A549 (cell line): ENCODE measurements around the gene SKAP1. TPM values are rescaled to one million over a fixed set of nuclear protein-coding genes. Genes with fewer than 3 reads are reported as not detected.

Experiments used
- ATAC-seq, 2 experiments: fragments of 200-7000 bp in 1 of 2; fragments of >200 bp in 1 of 2; cut with Nextera tagmentation in 1 of 2; cut with Tn5 transposase in 1 of 2; 3 replicates each; pipeline versions ENCODE4 v1.8.0 to v1.9.1; 2018 to 2020; ENCODE audit warnings: mild to moderate bottlenecking in 1 of 2, moderate library complexity in 1 of 2
- CTCF ChIA-PET: fragments of 300-600 bp; sonication (Branson Sonifier 250); formaldehyde crosslinking; extraction: SDS; loops from one replicate; lab custom pipeline; 2021; ENCODE audit warnings: antibody characterized with exemption, inconsistent platforms; lab: Yijun Ruan, JAX
- POLR2A ChIA-PET: fragments of 350-600 bp; formaldehyde crosslinking; extraction: SDS; loops from one replicate; lab custom pipeline; 2021; ENCODE audit warnings: antibody characterized with exemption, inconsistent platforms; lab: Yijun Ruan, JAX
- DNase-seq, 2 experiments: peaks; one replicate each; pipeline versions ENCODE4 v3.0.0 to v3.0.0-alpha.2; 2011 to 2016; ENCODE audit warnings: low read depth in 1 of 2, low spot score in 1 of 2
- FAIRE-seq: peaks from 2 replicates; lab custom pipeline; 2011; peaks lifted over from hg19 to GRCh38; lab: Jason Lieb, UNC
- H3K27ac ChIP-seq, 2 experiments: fragments of >200 bp; sonication (Bioruptor Twin); formaldehyde crosslinking; 3 replicates each; pipeline ENCODE4 v1.5.1; 2016 to 2017
- H3K4me1 ChIP-seq: fragments of >200 bp; sonication (Bioruptor Twin); formaldehyde crosslinking; 3 replicates; pipeline ENCODE4 v1.6.1; 2016
- H3K4me2 ChIP-seq: fragments of >200 bp; sonication (Bioruptor Twin); formaldehyde crosslinking; 3 replicates; pipeline ENCODE4 v1.6.1; 2016
- H3K4me3 ChIP-seq: fragments of >200 bp; sonication (Bioruptor Twin); formaldehyde crosslinking; 3 replicates; pipeline ENCODE4 v1.5.1; 2016
- H3K9me3 ChIP-seq: fragments of >200 bp; sonication (Bioruptor Twin); formaldehyde crosslinking; 3 replicates; pipeline ENCODE4 v1.6.1; 2016
- BHLHE40 ChIP-seq: IDR thresholded peaks from 2 replicates; pipeline ENCODE4 v1.6.1; 2012; ENCODE audit warnings: low read depth, low read length, inconsistent platforms
- CEBPB ChIP-seq, 2 experiments: fragments of >200 bp in 1 of 2; sonication (Bioruptor Twin) in 1 of 2; formaldehyde crosslinking in 1 of 2; IDR thresholded peaks; 2 replicates each; pipeline ENCODE4 v1.6.1; 2012 to 2016
- CHD2 ChIP-seq: fragments of 150-350 bp; IDR thresholded peaks from 2 replicates; pipeline ENCODE4 v1.6.1; 2014; ENCODE audit warnings: low read length; ENCODE audit not compliant: partially characterized antibody
- EHMT2 ChIP-seq: fragments of 200-600 bp; sonication (generic); IDR thresholded peaks from 2 replicates; pipeline ENCODE4 v1.6.1; 2016; ENCODE audit warnings: antibody characterized with exemption, low read depth, mild to moderate bottlenecking, moderate library complexity
- EP300 ChIP-seq, 2 experiments: fragments of >200 bp; sonication (Bioruptor Twin); formaldehyde crosslinking; IDR thresholded peaks; 2 replicates in 1 of 2; 3 replicates in 1 of 2; pipeline ENCODE4 v1.6.1; 2016 to 2017
- FOXS1 ChIP-seq: fragments of 250-450 bp; sonication (Bioruptor Pico); IDR thresholded peaks from 2 replicates; pipeline ENCODE4 v1.5.0; 2020; ENCODE audit warnings: mild to moderate bottlenecking, moderate library complexity
- HEYL ChIP-seq: fragments of 250-450 bp; sonication (Bioruptor Pico); IDR thresholded peaks from 2 replicates; pipeline ENCODE4 v1.8.0; 2021; ENCODE audit warnings: mild to moderate bottlenecking, moderate library complexity
- MAFK ChIP-seq: fragments of 450-650 bp; IDR thresholded peaks from 2 replicates; pipeline ENCODE4 v1.6.1; 2014; ENCODE audit not compliant: partially characterized antibody
- NFE2L2 ChIP-seq: fragments of 150-350 bp; conservative IDR thresholded peaks from 2 replicates; pipeline ENCODE4 v1.6.1; 2014; ENCODE audit warnings: low read length
- NPAS2 ChIP-seq: fragments of 250-450 bp; sonication (Bioruptor Pico); IDR thresholded peaks from 2 replicates; pipeline ENCODE4 v1.8.0; 2022; ENCODE audit warnings: mild to moderate bottlenecking, moderate library complexity, borderline replicate concordance
- PHF8 ChIP-seq: fragments of 200-600 bp; sonication (generic); IDR thresholded peaks from 2 replicates; pipeline ENCODE4 v1.6.1; 2016; ENCODE audit warnings: low read depth, mild to moderate bottlenecking, antibody characterized with exemption, moderate library complexity, borderline replicate concordance
- POLR2A ChIP-seq: IDR thresholded peaks from 2 replicates; pipeline ENCODE4 v1.6.1; 2012; ENCODE audit warnings: mild to moderate bottlenecking, low read length
- RAD21 ChIP-seq, 2 experiments: fragments of >200 bp in 1 of 2; sonication (Bioruptor Twin) in 1 of 2; formaldehyde crosslinking in 1 of 2; IDR thresholded peaks in 1 of 2; conservative IDR thresholded peaks in 1 of 2; 2 replicates in 1 of 2; 3 replicates in 1 of 2; pipeline ENCODE4 v1.6.1; 2012 to 2018; ENCODE audit warnings: inconsistent platforms in 1 of 2
- RNF2 ChIP-seq: fragments of 200-600 bp; sonication (generic); IDR thresholded peaks from 2 replicates; pipeline ENCODE4 v1.6.1; 2016; ENCODE audit warnings: low read depth, mild to moderate bottlenecking, antibody characterized with exemption, moderate library complexity, borderline replicate concordance
- ZSCAN20 ChIP-seq: fragments of 250-450 bp; sonication (Bioruptor Pico); IDR thresholded peaks from 2 replicates; pipeline ENCODE4 v1.8.0; 2022; ENCODE audit warnings: mild to moderate bottlenecking, moderate library complexity
- WGBS: methylation state at CpG from one replicate; pipeline ENCODE4 v1.1.6; 2017; ENCODE audit errors: missing lambda C conversion rate; 5-methylcytosine and 5-hydroxymethylcytosine counted together
- polyA plus RNA-seq, 4 experiments: library from polyadenylated mRNA; depleted of rRNA in 3 of 4; stranded (reverse); fragments of >200 nt; fragmentation: RNase III in 1 of 4; extraction: RNeasy Plus Mini Kit Qiagen cat#74134 plus additional on column Dnase treatment in 1 of 4; gene quantifications; 2 replicates in 3 of 4; 3 replicates in 1 of 4; pipeline ENCODE4 v1.2.3, GENCODE V29; 2011 to 2017
- TF ChIP-seq, protein P1 (sequence below): IDR thresholded peaks from 2 replicates; pipeline ENCODE4 v1.6.1; 2012
- TF ChIP-seq, protein P2 (sequence below): fragments of 200-600 bp; sonication (generic); IDR thresholded peaks from 2 replicates; pipeline ENCODE4 v1.6.1; 2016; ENCODE audit warnings: antibody characterized with exemption, mild to moderate bottlenecking, moderate library complexity

The SKAP1 gene
- polyA plus RNA-seq, 2 of the 4 experiments (the other 2 are of a cell fraction) = 0.14 to 0.78 TPM

DNA sequence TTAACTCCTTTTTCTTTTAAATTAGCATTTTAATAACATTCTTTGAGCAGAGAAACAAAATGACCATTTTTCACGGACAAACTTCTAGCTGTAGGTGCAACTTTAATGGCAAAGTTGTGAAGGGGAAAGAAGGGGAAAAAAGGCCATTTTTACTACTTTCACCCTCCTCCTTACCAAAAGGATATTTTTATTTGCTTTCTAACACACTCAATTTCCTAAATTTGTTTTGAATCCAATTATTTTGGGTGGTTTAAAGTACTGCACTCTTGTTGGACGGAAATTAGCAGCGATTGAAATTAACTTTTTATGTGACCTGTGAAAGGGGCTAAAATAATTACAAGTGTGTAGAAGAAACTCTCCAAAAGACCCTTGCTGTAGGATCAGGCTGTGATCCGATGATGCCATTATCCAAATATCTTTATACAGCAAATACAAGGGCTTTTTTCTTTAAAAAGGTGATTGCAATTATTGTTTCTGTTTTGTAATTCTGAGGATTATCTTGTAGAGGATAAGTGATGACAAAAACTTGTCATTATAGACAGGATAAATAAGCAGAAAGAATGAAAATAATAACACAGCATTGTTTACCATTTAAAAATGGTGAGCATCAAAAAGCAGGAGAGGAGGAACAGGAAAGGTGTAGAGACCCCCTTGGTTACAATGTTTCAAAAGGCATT, 280.1 kb downstream of the SKAP1 start:
- no peak overlapping the region for H3K4me3 ChIP-seq
- H3K4me1 ChIP-seq = peaks cover 5% of the 10 kb centered on the region
- ChIA-PET POLR2A (no interaction called here), CTCF (interaction anchor here (0.5 to 7.4 kb wide), 5 partner anchors 9 to 655 kb away, joined by 3 to 52 read pairs (median 3); no protein-coding TSS in a partner anchor)
- H3K9me3 ChIP-seq = no peaks in the 10 kb centered on the region
- DNase-seq (no peak), ATAC-seq (no peak), FAIRE-seq (peak; percentile 46)
- 61% methylated on average over 4 of the region's 4 CpGs for WGBS
- TF ChIP-seq RNF2 (0 out of 2 replicates have a peak, but pooled peaks have one; percentile 23), ZSCAN20 (no peak), BHLHE40 (no peak), NFE2L2 (no peak)
- no peak overlapping the region for H3K27ac ChIP-seq
- H3K4me2 ChIP-seq = no peak overlapping the region

DNA sequence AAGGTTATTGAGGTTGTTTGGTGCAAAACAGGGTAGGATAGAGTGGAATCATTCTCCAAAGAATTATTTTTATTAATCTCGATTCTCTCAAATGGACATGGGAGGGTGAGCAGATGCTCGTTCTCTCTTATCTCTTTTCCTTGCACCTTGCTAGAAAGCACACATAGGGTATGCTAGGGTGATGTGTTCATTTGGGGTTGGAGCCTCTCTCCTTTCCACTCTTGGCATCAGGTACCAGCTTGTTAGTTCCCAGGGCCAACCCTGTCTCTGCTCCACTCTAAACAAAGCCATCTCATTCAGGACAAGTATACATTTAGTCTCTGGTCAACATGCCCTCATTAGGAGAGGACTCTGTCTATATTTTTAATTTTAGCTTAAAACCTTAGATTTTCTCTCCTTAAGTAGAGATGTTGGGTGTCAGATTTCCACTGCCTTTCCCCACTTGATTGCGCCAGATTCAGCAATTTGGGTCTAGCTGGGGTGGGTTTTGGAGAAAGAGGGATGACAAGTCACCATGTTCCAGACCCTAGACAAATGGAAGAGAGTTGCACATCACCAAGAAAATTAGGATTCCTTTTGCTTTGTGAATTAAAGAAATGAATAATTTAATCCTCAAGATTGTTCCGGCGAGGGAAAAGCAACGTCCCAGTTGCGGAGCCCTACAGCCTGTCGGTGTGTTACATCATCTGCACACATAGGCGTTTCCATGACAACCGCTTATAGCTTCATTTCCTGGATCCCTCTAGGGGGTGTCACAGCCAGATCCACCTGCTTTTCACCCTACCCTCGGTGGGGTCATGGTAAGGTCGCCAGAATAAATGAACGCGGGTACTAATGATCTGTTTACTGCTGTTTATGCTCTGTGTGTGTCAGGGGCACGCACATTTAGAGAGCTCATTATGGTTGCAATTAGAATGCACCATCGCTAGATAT, 280.9 kb downstream of the SKAP1 start:
- peaks cover 4% of the 10 kb centered on the region for H3K4me1 ChIP-seq
- ChIA-PET CTCF (interaction anchor here (0.8 to 7.4 kb wide), 7 partner anchors 9 to 656 kb away, joined by 3 to 52 read pairs (median 4); no protein-coding TSS in a partner anchor), POLR2A (interaction anchor here (0.7 kb wide), 1 partner anchor 9 kb away, joined by 3 read pairs; no protein-coding TSS in a partner anchor)
- ATAC-seq (no peak), DNase-seq (peak in 1 of 2 experiments; percentile 38), FAIRE-seq (no peak)
- no peak overlapping the region for H3K4me3 ChIP-seq
- no peak overlapping the region for H3K4me2 ChIP-seq
- TF ChIP-seq PHF8 (no peak), CHD2 (no peak), RAD21 (conservative IDR thresholded peaks at IDR 0.05 in 1 of 2, IDR thresholded peaks at IDR 0.05 in 1 of 2) (no peak), NPAS2 (CRISPR knock-in tag) (no peak), FOXS1 (CRISPR knock-in tag) (no peak), MAFK (no peak), CEBPB (IDR thresholded peaks at IDR 0.05) (no peak), EP300 (IDR thresholded peaks at IDR 0.05) (no peak), EHMT2 (no peak), POLR2A (no peak), HEYL (no peak)
- TF ChIP-seq, protein P1, sequence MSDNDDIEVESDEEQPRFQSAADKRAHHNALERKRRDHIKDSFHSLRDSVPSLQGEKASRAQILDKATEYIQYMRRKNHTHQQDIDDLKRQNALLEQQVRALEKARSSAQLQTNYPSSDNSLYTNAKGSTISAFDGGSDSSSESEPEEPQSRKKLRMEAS = no peak
- TF ChIP-seq, protein P2, sequence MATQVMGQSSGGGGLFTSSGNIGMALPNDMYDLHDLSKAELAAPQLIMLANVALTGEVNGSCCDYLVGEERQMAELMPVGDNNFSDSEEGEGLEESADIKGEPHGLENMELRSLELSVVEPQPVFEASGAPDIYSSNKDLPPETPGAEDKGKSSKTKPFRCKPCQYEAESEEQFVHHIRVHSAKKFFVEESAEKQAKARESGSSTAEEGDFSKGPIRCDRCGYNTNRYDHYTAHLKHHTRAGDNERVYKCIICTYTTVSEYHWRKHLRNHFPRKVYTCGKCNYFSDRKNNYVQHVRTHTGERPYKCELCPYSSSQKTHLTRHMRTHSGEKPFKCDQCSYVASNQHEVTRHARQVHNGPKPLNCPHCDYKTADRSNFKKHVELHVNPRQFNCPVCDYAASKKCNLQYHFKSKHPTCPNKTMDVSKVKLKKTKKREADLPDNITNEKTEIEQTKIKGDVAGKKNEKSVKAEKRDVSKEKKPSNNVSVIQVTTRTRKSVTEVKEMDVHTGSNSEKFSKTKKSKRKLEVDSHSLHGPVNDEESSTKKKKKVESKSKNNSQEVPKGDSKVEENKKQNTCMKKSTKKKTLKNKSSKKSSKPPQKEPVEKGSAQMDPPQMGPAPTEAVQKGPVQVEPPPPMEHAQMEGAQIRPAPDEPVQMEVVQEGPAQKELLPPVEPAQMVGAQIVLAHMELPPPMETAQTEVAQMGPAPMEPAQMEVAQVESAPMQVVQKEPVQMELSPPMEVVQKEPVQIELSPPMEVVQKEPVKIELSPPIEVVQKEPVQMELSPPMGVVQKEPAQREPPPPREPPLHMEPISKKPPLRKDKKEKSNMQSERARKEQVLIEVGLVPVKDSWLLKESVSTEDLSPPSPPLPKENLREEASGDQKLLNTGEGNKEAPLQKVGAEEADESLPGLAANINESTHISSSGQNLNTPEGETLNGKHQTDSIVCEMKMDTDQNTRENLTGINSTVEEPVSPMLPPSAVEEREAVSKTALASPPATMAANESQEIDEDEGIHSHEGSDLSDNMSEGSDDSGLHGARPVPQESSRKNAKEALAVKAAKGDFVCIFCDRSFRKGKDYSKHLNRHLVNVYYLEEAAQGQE = no peak
- no peak overlapping the region for H3K27ac ChIP-seq
- WGBS = 65% methylated on average over 16 of the region's 16 CpGs
- H3K9me3 ChIP-seq = no peaks in the 10 kb centered on the region
